PC-3 (cell line): ENCODE measurements around the gene NINJ2. TPM values are rescaled to one million over a fixed set of nuclear protein-coding genes. Genes with fewer than 3 reads are reported as not detected.

Experiments used
- ATAC-seq: fragments of 200-7000 bp; cut with Tn5 transposase; 2 replicates; pipeline ENCODE4 v1.9.1; 2020; ENCODE audit warnings: mild to moderate bottlenecking, moderate library complexity
- BruUV-seq: library from RNA; stranded (reverse); fragments of 400-500 nt; replicated peaks from 2 replicates; lab custom pipeline; 2021; lab: Mats Ljungman, UMichigan
- CTCF ChIA-PET: fragments of 300-600 bp; sonication (Branson Sonifier 250); formaldehyde crosslinking; loops from one replicate; lab custom pipeline; 2022; ENCODE audit warnings: antibody characterized with exemption; lab: Charles Lee
- POLR2A ChIA-PET: fragments of 300-600 bp; sonication (Branson Sonifier 250); formaldehyde crosslinking; loops from one replicate; lab custom pipeline; 2022; ENCODE audit warnings: antibody characterized with exemption; ENCODE audit not compliant: unreplicated experiment; lab: Charles Lee
- DNase-seq: peaks from one replicate; pipeline ENCODE4 v3.0.0-alpha.2; 2015
- H2AFZ ChIP-seq: fragments of 300-600 bp; sonication (generic); 2 replicates; pipeline ENCODE4 v1.6.0; 2016; ENCODE audit warnings: antibody characterized with exemption, low read length
- H3F3A ChIP-seq: fragments of 300-600 bp; sonication (generic); one replicate; pipeline ENCODE4 v1.6.0; 2017; ENCODE audit warnings: antibody characterized with exemption, low read length, control low read depth, mild to moderate bottlenecking; ENCODE audit not compliant: unreplicated experiment
- H3K27ac ChIP-seq: fragments of 300-600 bp; sonication (generic); 2 replicates; pipeline ENCODE4 v1.5.1; 2016; ENCODE audit warnings: mild to moderate bottlenecking, low read length
- H3K27me3 ChIP-seq: fragments of 300-600 bp; sonication (generic); 2 replicates; pipeline ENCODE4 v1.6.1; 2016; ENCODE audit warnings: low read length, mixed read lengths
- H3K36me3 ChIP-seq: fragments of 300-600 bp; sonication (generic); 2 replicates; pipeline ENCODE4 v1.6.1; 2016; ENCODE audit warnings: low read depth, mixed run types, low read length, mixed read lengths
- H3K4me1 ChIP-seq: fragments of 300-600 bp; sonication (generic); 2 replicates; pipeline ENCODE4 v1.5.1; 2016; ENCODE audit warnings: low read length; ENCODE audit not compliant: insufficient read depth
- H3K4me2 ChIP-seq: fragments of 300-600 bp; sonication (generic); 2 replicates; pipeline ENCODE4 v1.6.0; 2016; ENCODE audit warnings: low read length
- H3K4me3 ChIP-seq: fragments of 300-600 bp; sonication (generic); 2 replicates; pipeline ENCODE4 v1.5.1; 2016; ENCODE audit warnings: mild to moderate bottlenecking, low read length, mixed read lengths
- H3K79me2 ChIP-seq: fragments of 300-600 bp; sonication (generic); 2 replicates; pipeline ENCODE4 v1.6.1; 2017; ENCODE audit warnings: low read length, mixed read lengths
- H3K9ac ChIP-seq: fragments of 300-600 bp; sonication (generic); 2 replicates; pipeline ENCODE4 v1.6.0; 2016; ENCODE audit warnings: mild to moderate bottlenecking, low read length
- H3K9me2 ChIP-seq: fragments of 300-600 bp; sonication (generic); replicated peaks from 2 replicates; pipeline ENCODE4 v1.6.1; 2016; ENCODE audit warnings: mixed run types, low read length, mixed read lengths
- H3K9me3 ChIP-seq: fragments of 300-600 bp; sonication (generic); 2 replicates; pipeline ENCODE4 v1.6.1; 2016; ENCODE audit warnings: low read length, mixed read lengths
- H4K20me1 ChIP-seq: fragments of 300-600 bp; sonication (generic); 2 replicates; pipeline ENCODE4 v1.6.1; 2016; ENCODE audit warnings: low read length, mixed read lengths
- EZH2 ChIP-seq: fragments of 300-600 bp; sonication (generic); IDR thresholded peaks from one replicate; pipeline ENCODE4 v1.6.1; 2017; ENCODE audit warnings: antibody characterized with exemption, mild to moderate bottlenecking, low read length; ENCODE audit not compliant: unreplicated experiment
- EZH2phosphoT487 ChIP-seq: fragments of 300-600 bp; sonication (generic); IDR thresholded peaks from 2 replicates; pipeline ENCODE4 v1.6.1; 2018; ENCODE audit warnings: mild to moderate bottlenecking, antibody characterized with exemption, low read length, borderline replicate concordance
- intact Hi-C: fragments of 100-400 bp; cut with micrococcal nuclease; formaldehyde crosslinking; loops from 2 replicates; pipeline ENCODE4 v1.9.0; 2023
- total RNA-seq: library from RNA; depleted of rRNA; stranded (reverse); fragments of >200 nt; gene quantifications from 2 replicates; pipeline ENCODE4 v1.2.3, GENCODE V29; 2014
- TF ChIP-seq, protein P1 (sequence below): fragments of 300-600 bp; sonication (generic); conservative IDR thresholded peaks from 2 replicates; pipeline ENCODE4 v1.5.1; 2017; ENCODE audit warnings: antibody characterized with exemption, low read depth, mild to moderate bottlenecking, low read length

Gene NINJ2
- total RNA-seq, 1 experiment from 2014 or later: not detected

DNA sequence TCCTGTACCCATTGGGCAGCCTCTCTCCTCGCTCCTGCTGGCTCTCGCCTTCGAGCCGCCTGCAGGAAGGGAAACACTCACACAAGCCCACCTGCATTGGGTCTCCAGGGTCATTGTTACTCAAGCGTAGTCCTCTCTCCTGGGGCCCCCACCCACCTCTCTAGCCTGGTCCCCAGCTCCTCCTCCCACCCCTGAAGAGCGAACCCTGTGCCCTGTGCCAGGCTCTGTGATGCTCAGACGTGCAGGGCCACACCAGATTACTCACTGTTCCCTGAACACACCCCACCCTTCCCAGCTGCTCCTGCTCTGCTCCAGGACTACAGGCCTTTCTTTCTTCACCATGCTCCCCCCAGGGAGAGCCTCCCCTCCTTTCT, 88.1 kb downstream of the NINJ2 start:
- no peaks in the 10 kb centered on the region for H3K27me3 ChIP-seq
- no peak overlapping the region for H3K27ac ChIP-seq
- H3K4me2 ChIP-seq: no peak overlapping the region
- no TSS peak for BruUV-seq
- DNase-seq (no peak), ATAC-seq (no peak)
- H3K9me2 ChIP-seq: no peaks in the 10 kb centered on the region
- H3K79me2 ChIP-seq: no peaks in the 10 kb centered on the region
- no peak for TF ChIP-seq EZH2
- TF ChIP-seq EZH2phosphoT487: no peak
- TF ChIP-seq, protein P1, sequence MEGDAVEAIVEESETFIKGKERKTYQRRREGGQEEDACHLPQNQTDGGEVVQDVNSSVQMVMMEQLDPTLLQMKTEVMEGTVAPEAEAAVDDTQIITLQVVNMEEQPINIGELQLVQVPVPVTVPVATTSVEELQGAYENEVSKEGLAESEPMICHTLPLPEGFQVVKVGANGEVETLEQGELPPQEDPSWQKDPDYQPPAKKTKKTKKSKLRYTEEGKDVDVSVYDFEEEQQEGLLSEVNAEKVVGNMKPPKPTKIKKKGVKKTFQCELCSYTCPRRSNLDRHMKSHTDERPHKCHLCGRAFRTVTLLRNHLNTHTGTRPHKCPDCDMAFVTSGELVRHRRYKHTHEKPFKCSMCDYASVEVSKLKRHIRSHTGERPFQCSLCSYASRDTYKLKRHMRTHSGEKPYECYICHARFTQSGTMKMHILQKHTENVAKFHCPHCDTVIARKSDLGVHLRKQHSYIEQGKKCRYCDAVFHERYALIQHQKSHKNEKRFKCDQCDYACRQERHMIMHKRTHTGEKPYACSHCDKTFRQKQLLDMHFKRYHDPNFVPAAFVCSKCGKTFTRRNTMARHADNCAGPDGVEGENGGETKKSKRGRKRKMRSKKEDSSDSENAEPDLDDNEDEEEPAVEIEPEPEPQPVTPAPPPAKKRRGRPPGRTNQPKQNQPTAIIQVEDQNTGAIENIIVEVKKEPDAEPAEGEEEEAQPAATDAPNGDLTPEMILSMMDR: no peak
- ChIA-PET POLR2A (no interaction called here), CTCF (interaction anchor here (1.4 kb wide), 1 partner anchor 176 kb away, joined by 10 read pairs; no protein-coding TSS in a partner anchor)
- 0 out of 2 replicates have a peak overlapping the region, but pooled peaks have one; percentile 97 for H2AFZ ChIP-seq
- peaks cover 4% of the 10 kb centered on the region for H3F3A ChIP-seq
- no peaks in the 10 kb centered on the region for H4K20me1 ChIP-seq
- intact Hi-C loops: loop anchor here (10.0 kb wide), 1 partner anchor 1010 kb away; no protein-coding TSS in a partner anchor
- no peak overlapping the region for H3K4me3 ChIP-seq
- no peak overlapping the region for H3K9ac ChIP-seq
- no peaks in the 10 kb centered on the region for H3K36me3 ChIP-seq
- peaks cover 23% of the 10 kb centered on the region for H3K4me1 ChIP-seq
- H3K9me3 ChIP-seq: no peaks in the 10 kb centered on the region

DNA sequence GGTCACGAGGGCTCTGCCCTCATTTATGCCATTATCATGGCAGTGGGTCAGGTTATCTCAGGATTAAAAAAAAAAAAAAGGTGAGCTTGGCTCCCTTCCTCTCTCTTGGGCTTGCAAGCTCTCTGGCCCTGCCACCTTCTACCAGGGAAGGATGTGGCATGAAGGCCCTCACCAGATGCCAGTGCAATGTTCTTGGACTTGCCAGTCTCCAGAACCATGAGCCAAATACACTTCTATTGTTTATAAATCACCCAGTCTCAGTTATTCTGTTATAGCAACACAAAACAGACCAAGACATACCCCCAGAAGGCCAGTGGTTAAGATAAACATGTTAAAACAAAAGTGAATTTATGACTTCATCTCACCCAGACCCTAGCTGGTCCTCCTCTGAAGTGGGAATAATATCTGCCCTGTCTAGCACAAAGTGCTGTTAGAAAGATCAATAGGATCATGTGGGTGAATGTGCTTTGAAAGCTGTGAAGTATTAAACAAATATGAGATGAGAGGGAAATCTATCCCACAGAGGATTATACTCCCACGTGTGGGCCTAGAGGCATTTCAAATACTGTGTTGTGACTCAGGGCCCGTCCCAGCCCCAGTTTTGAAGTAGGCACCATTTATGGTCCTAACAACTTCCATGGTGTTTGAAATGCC, 88.6 kb downstream of the NINJ2 start:
- Histone ChIP-seq H3K4me3 (no peak overlapping the region), H3K9me2 (no peaks in the 10 kb centered on the region), H2AFZ (no peak overlapping the region), H3K27me3 (no peaks in the 10 kb centered on the region), H3K9ac (no peak overlapping the region), H3K9me3 (no peaks in the 10 kb centered on the region), H4K20me1 (no peaks in the 10 kb centered on the region), H3K4me2 (no peak overlapping the region), H3K36me3 (no peaks in the 10 kb centered on the region), H3F3A (peaks cover 4% of the 10 kb centered on the region), H3K4me1 (peaks cover 25% of the 10 kb centered on the region), H3K79me2 (no peaks in the 10 kb centered on the region), H3K27ac (no peak overlapping the region)
- no peak for DNase-seq
- no peak for TF ChIP-seq EZH2
- no peak for TF ChIP-seq EZH2phosphoT487
- TF ChIP-seq, protein P1: no peak
- CTCF ChIA-PET: no interaction called here
- ATAC-seq: no peak
- intact Hi-C loops: loop anchor here (10.0 kb wide), 1 partner anchor 1010 kb away; no protein-coding TSS in a partner anchor
- BruUV-seq: no TSS peak
- POLR2A ChIA-PET: no interaction called here

DNA sequence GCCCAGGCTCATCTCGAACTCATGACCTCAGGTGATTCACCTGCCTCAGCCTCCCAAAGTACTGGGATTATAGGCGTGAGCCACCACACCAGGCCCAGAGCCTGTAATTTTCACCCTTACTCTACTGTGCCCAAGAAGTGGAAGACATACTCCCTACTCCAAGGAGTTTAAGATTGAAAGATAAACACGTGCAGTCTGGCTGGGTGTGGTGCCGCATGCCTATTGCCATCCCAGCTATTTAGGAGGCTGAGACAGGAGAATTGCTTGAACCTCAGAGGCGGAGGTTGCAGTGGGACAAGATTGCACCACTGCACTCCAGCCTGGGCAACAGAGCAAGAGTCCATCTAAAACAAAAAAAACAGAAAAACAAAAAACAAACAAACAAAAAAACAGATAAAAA, 90.0 kb downstream of the NINJ2 start:
- Histone ChIP-seq H3K4me2 (no peak overlapping the region), H3K27ac (no peak overlapping the region), H3K9me3 (no peaks in the 10 kb centered on the region), H3K79me2 (no peaks in the 10 kb centered on the region), H3K9ac (no peak overlapping the region), H3K4me1 (peaks cover 29% of the 10 kb centered on the region), H3F3A (peaks cover 4% of the 10 kb centered on the region), H3K9me2 (no peaks in the 10 kb centered on the region), H2AFZ (no peak overlapping the region), H3K27me3 (no peaks in the 10 kb centered on the region), H4K20me1 (no peaks in the 10 kb centered on the region), H3K4me3 (no peak overlapping the region), H3K36me3 (no peaks in the 10 kb centered on the region)
- ChIA-PET CTCF (no interaction called here), POLR2A (no interaction called here)
- no TSS peak for BruUV-seq
- TF ChIP-seq EZH2phosphoT487 (no peak), EZH2 (no peak)
- TF ChIP-seq, protein P1: no peak
- DNase-seq (no peak), ATAC-seq (no peak)
- intact Hi-C loops: loop anchor here (10.0 kb wide), 1 partner anchor 1012 kb away; no protein-coding TSS in a partner anchor
